Fibroblast of the aortic adventitia (primary cell): ENCODE measurements around the gene RLN3. TPM values are rescaled to one million over a fixed set of nuclear protein-coding genes. Genes with fewer than 3 reads are reported as not detected.

ENCODE experiments used
- DNase-seq: peaks from one replicate; pipeline ENCODE4 v3.0.0-alpha.2; 2010; ENCODE audit warnings: low read depth
- H3K4me3 ChIP-seq: 2 replicates; pipeline ENCODE4 v1.5.1; 2011; ENCODE audit warnings: low read depth, mild to moderate bottlenecking, control low read depth, low read length, moderate library complexity
- CTCF ChIP-seq: IDR thresholded peaks from 2 replicates; pipeline ENCODE4 v1.5.1; 2011; ENCODE audit warnings: mild to moderate bottlenecking, low read length, control low read depth, inconsistent platforms; ENCODE audit not compliant: insufficient read depth
- total RNA-seq: library from RNA; depleted of rRNA; stranded (reverse); fragments of >200 nt; gene quantifications from 2 replicates; pipeline ENCODE4 v1.2.3, GENCODE V29; 2012; ENCODE audit warnings: low replicate concordance

Gene RLN3
- total RNA-seq, 1 donor = not detected

- no peak overlapping the region for H3K4me3 ChIP-seq
- no peak for TF ChIP-seq CTCF
- no peak for DNase-seq
These were observed 34.2 kb upstream of the RLN3 start for GRCh38 chr19:13993590-13994300.

GRCh38 chr19:13995017-13995728, 32.8 kb upstream of the RLN3 start:
- no peak for TF ChIP-seq CTCF
- DNase-seq = peak; percentile 60
- no peak overlapping the region for H3K4me3 ChIP-seq

GRCh38 chr19:13995878-13996765, 31.8 kb upstream of the RLN3 start:
- no peak for TF ChIP-seq CTCF
- DNase-seq = no peak
- H3K4me3 ChIP-seq = no peak overlapping the region

GRCh38 chr19:13996928-13997630, 30.9 kb upstream of the RLN3 start:
- no peak for DNase-seq
- H3K4me3 ChIP-seq = no peak overlapping the region
- TF ChIP-seq CTCF = no peak

GRCh38 chr19:13997631-13997962, 30.4 kb upstream of the RLN3 start:
- no peak for DNase-seq
- H3K4me3 ChIP-seq = no peak overlapping the region
- no peak for TF ChIP-seq CTCF

- no peak for TF ChIP-seq CTCF
- DNase-seq = no peak
- no peak overlapping the region for H3K4me3 ChIP-seq
These were observed 29.5 kb upstream of the RLN3 start for GRCh38 chr19:13998426-13998825.
